Activated CD8-positive, alpha-beta memory T cell treated with anti-CD3 and anti-CD28 coated beads for 48 hours (primary cell): ENCODE results near the gene ACOXL.
"Not testable (repeated sequence)": the region's sequence is repeated elsewhere in the genome, so short reads cannot be mapped to it uniquely, and the experiment has no call there.

Source experiments
- DNase-seq, 3 experiments: peaks; one replicate each; pipeline ENCODE4 v3.0.0-alpha.2; 2020; ENCODE audit warnings: low read depth in 2 of 3, low spot score in 2 of 3

The ACOXL gene

GRCh38 chr2:110959198-110959597 is 226.8 kb downstream of the ACOXL start:
- no peak for DNase-seq

GRCh38 chr2:110960281-110960680 is 227.9 kb downstream of the ACOXL start:
- no peak for DNase-seq

- no peak for DNase-seq
Measured at GRCh38 chr2:110960954-110961353, 228.6 kb downstream of the ACOXL start.

- not testable (repeated sequence) for DNase-seq
Measured at GRCh38 chr2:110961643-110962042, 229.3 kb downstream of the ACOXL start.

- no peak for DNase-seq
Measured at GRCh38 chr2:110969696-110970095, 237.3 kb downstream of the ACOXL start.

- no peak for DNase-seq
Measured at GRCh38 chr2:110970201-110970600, 237.8 kb downstream of the ACOXL start.

GRCh38 chr2:110971811-110972210 is 239.4 kb downstream of the ACOXL start:
- DNase-seq = no peak

GRCh38 chr2:110973262-110973661 is 240.9 kb downstream of the ACOXL start:
- no peak for DNase-seq

GRCh38 chr2:110977403-110977802 is 245.0 kb downstream of the ACOXL start:
- no peak for DNase-seq

- DNase-seq = no peak
Measured at GRCh38 chr2:110978148-110978547, 245.8 kb downstream of the ACOXL start.

- DNase-seq = no peak
Measured at GRCh38 chr2:110978756-110979470, 246.5 kb downstream of the ACOXL start.

- no peak for DNase-seq
Measured at GRCh38 chr2:110979471-110980338, 247.3 kb downstream of the ACOXL start.

- DNase-seq = no peak
Measured at GRCh38 chr2:110980339-110981062, 248.1 kb downstream of the ACOXL start.

GRCh38 chr2:110983133-110983532 is 250.8 kb downstream of the ACOXL start:
- no peak for DNase-seq

GRCh38 chr2:110984694-110985490 is 252.5 kb downstream of the ACOXL start:
- DNase-seq = no peak

GRCh38 chr2:110990440-110990839 is 258.1 kb downstream of the ACOXL start:
- no peak for DNase-seq

- DNase-seq = no peak
Measured at GRCh38 chr2:110991911-110992310, 259.5 kb downstream of the ACOXL start.

- DNase-seq = no peak
Measured at GRCh38 chr2:110992886-110993285, 260.5 kb downstream of the ACOXL start.

GRCh38 chr2:110993557-110994231 is 261.3 kb downstream of the ACOXL start:
- DNase-seq = no peak

- no peak for DNase-seq
Measured at GRCh38 chr2:110994250-110994961, 262.0 kb downstream of the ACOXL start.
